ENCODE data around the gene TMEM132E. TPM values are rescaled to one million over a fixed set of nuclear protein-coding genes. Genes with fewer than 3 reads are reported as not detected.
A peak's percentile ranks its signal among the peaks of the same experiment; 100 is the strongest.
"Not testable (repeated sequence)": the region's sequence is repeated elsewhere in the genome, so short reads cannot be mapped to it uniquely, and the experiment has no call there.

TMEM132E gene
- total RNA-seq (2014; rRNA removed; shearing (Covaris generic)), result 1.7 and 2.2 TPM in 2 replicates

GRCh38 chr17:34579017-34579946 lies at the start of gene TMEM132E:
Gene TMEM132E, plus strand, starts transcription at chr17:34579582. Its CDS starts 1,495 bp downstream, at chr17:34581077.
- Histone ChIP-seq H3K27me3 (ENCODE audit: control insufficient read depth, insufficient read depth, low read length) (peaks cover 89% of the 10 kb centered on the region), H3K36me3 (replicated peaks; ENCODE audit: control insufficient read depth, insufficient read depth, low read length) (no peaks in the 10 kb centered on the region), H3K4me3 (ENCODE audit: insufficient read depth, low read depth, low read length) (peak within 1 kb of the TSS; percentile 52)
- DNase-seq, result peak; percentile 88

- DNase-seq, result no peak
- Histone ChIP-seq H3K4me3 (ENCODE audit: insufficient read depth, low read depth, low read length) (no peak overlapping the region), H3K36me3 (replicated peaks; ENCODE audit: control insufficient read depth, insufficient read depth, low read length) (no peaks in the 10 kb centered on the region), H3K27me3 (ENCODE audit: control insufficient read depth, insufficient read depth, low read length) (no peaks in the 10 kb centered on the region; the same call in 1 of the 2 replicates)
Observed at GRCh38 chr17:34530918-34531317, 48.5 kb upstream of the TMEM132E start.

DNA sequence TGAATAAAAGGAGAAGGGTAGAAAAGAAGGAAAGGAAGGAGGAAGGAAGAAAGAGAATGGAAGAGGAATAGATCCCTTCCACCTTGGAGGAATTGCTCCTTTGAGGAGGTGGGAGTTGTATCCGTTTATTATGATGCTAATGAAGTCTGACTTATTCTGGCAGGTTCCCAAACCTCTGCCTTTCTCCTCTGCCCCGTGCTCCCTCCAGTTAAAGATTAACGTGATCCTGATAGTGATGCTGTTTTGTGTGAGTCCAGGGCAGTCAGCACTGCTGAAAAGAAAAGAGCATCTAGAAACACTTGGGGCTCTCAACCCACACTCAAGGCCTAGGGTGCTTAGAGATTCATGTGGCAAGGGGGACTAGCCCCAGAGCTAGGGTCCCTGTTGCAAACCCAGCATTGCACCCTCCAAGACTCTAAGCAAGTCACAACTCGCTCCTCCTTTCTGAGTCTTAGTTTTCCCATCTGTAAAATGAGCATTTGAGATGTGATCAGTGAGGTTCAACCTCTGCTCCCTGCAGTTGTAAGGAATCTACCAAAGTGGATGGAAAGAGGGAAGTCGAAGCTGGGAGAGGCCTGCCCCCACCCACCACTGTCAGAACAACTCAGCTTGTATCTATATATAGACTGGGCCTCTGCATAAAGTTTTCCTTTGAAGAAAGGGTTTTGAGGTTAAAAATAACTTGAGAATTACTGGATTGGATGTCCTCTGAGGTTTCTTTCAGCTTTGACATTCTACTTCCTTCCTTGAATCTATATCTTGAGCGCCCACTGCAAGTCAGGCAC lies 46.9 kb upstream of the TMEM132E start:
- H3K27me3 ChIP-seq (ENCODE audit: control insufficient read depth, insufficient read depth, low read length), result no peaks in the 10 kb centered on the region; the same call in 1 of the 2 replicates
- no peak for DNase-seq
- H3K36me3 ChIP-seq (replicated peaks; ENCODE audit: control insufficient read depth, insufficient read depth, low read length), result no peaks in the 10 kb centered on the region
- no peak overlapping the region for H3K4me3 ChIP-seq (ENCODE audit: insufficient read depth, low read depth, low read length)

GRCh38 chr17:34533806-34534527 lies 45.4 kb upstream of the TMEM132E start:
- DNase-seq, result no peak
- no peak overlapping the region for H3K4me3 ChIP-seq (ENCODE audit: insufficient read depth, low read depth, low read length)
- H3K36me3 ChIP-seq (replicated peaks; ENCODE audit: control insufficient read depth, insufficient read depth, low read length), result no peaks in the 10 kb centered on the region
- no peaks in the 10 kb centered on the region; the same call in 1 of the 2 replicates for H3K27me3 ChIP-seq (ENCODE audit: control insufficient read depth, insufficient read depth, low read length)

DNA sequence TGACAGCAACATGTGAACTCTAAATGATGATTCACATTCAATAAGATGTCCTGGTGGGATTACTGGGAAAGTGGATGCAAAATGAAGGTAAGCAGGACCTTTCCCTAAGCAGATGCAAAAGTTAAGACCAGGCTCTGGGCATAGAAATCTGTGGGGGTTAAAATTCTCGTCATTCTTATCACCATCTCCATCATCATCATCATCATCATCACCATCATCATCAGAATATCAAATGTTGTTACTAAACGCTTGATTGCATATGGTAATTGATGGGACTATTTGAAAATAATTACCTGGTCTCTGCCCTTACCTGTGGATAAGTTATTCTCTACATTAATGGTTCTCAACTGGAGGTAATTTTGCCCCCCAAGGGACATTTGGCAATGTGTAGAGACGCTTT lies 41.9 kb upstream of the TMEM132E start:
- H3K36me3 ChIP-seq (replicated peaks; ENCODE audit: control insufficient read depth, insufficient read depth, low read length), result no peaks in the 10 kb centered on the region
- H3K27me3 ChIP-seq (ENCODE audit: control insufficient read depth, insufficient read depth, low read length), result peaks cover 3% of the 10 kb centered on the region; the same call in 1 of the 2 replicates
- H3K4me3 ChIP-seq (ENCODE audit: insufficient read depth, low read depth, low read length), result no peak overlapping the region
- DNase-seq, result no peak

GRCh38 chr17:34538582-34538981 lies 40.8 kb upstream of the TMEM132E start:
- not testable (repeated sequence) for H3K27me3 ChIP-seq (ENCODE audit: control insufficient read depth, insufficient read depth, low read length); H3K36me3 ChIP-seq (replicated peaks; ENCODE audit: control insufficient read depth, insufficient read depth, low read length); DNase-seq; H3K4me3 ChIP-seq (ENCODE audit: insufficient read depth, low read depth, low read length)

DNA sequence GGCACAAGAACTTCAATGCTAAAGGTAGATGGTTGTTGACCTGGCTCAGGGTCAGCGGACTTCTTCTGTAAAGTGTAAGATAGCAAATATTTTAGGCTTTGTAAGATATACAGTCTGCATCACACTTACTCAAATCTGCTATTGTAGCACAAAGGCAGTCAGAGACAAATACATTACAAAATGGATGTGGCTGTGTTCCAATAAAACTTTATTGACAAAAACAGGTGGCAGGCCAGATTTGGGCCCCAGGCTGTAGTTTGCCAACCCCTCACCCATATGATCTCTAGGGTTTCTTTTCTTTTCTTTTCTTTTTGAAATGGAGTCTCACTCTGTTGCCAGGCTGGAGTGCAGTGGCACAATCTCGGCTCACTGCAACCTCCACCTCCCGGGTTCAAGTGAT lies 39.5 kb upstream of the TMEM132E start:
- peaks cover 4% of the 10 kb centered on the region for H3K27me3 ChIP-seq (ENCODE audit: control insufficient read depth, insufficient read depth, low read length)

DNA sequence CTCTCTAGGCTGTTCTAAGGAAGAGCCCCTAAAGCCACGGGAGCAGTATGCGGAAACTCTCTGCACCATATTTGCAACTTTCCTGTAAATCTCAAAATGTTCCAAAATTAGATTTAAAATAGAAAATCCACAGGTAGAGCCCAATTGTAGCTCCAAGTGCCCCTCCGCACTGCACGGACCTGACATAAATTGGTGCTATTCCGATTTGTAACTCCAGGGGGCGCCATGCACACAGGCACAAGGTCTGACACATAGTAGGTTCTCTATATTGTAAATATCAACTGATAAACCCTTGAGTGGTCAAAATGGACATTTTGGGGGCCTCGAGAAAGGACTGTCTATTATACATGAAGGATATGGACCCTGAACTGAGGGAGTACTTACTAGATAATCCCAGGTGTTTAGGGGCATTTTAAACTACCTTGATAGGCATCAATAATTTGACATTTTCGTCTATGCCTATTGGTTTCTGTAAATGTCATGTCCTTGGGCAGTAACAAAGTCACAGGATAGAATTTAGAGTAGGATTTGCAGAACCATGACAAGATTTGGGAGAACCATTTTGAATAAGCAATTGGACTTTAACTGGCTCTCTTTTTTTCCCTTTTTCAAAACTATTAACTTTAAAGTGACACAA lies 36.6 kb upstream of the TMEM132E start:
- Histone ChIP-seq H3K36me3 (replicated peaks; ENCODE audit: control insufficient read depth, insufficient read depth, low read length) (no peaks in the 10 kb centered on the region), H3K27me3 (ENCODE audit: control insufficient read depth, insufficient read depth, low read length) (peaks cover 4% of the 10 kb centered on the region), H3K4me3 (ENCODE audit: insufficient read depth, low read depth, low read length) (no peak overlapping the region)
- peak; percentile 56 for DNase-seq

More for the DNA sequence above, 39.5 kb upstream of the TMEM132E start:
- H3K4me3 ChIP-seq (ENCODE audit: insufficient read depth, low read depth, low read length), result no peak overlapping the region
- no peak for DNase-seq
- H3K36me3 ChIP-seq (replicated peaks; ENCODE audit: control insufficient read depth, insufficient read depth, low read length), result no peaks in the 10 kb centered on the region

DNA sequence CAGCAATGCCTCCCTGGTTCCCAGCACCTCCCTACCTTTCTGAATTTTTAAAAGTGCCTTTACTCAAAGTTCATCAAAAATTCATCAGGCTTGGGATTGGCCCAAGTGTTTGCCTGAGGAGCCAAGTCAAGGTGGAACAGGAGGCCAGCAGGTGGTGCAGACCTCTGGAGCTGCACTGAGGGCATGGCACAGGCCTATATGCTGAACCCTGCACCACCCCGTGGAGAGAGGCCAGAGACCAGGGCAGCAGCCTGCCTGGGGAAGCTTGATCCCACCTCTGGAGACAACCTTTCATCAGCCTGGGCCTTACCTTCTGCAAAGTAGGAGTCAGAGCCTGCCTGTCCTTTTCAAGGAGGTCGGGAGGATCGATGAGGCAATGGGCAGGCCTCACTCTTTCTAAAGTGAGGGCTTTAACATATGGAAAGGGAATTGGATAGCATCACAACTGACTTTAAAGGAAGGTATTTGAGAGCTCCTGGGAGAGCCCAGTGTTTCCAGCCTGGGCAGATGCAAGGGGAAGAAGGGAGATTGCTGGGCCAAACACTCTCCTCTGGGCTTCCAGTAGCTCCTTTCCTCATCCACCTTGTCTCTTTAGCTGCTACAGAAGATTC lies 31.8 kb upstream of the TMEM132E start:
- H3K4me3 ChIP-seq (ENCODE audit: insufficient read depth, low read depth, low read length), result no peak overlapping the region
- no peaks in the 10 kb centered on the region for H3K36me3 ChIP-seq (replicated peaks; ENCODE audit: control insufficient read depth, insufficient read depth, low read length)
- DNase-seq, result no peak
- peaks cover 2% of the 10 kb centered on the region for H3K27me3 ChIP-seq (ENCODE audit: control insufficient read depth, insufficient read depth, low read length)

GRCh38 chr17:34549966-34550365 lies 29.4 kb upstream of the TMEM132E start:
- Histone ChIP-seq H3K36me3 (replicated peaks; ENCODE audit: control insufficient read depth, insufficient read depth, low read length) (no peaks in the 10 kb centered on the region), H3K27me3 (ENCODE audit: control insufficient read depth, insufficient read depth, low read length) (no peaks in the 10 kb centered on the region; the same call in 1 of the 2 replicates), H3K4me3 (ENCODE audit: insufficient read depth, low read depth, low read length) (no peak overlapping the region)
- no peak for DNase-seq

DNA sequence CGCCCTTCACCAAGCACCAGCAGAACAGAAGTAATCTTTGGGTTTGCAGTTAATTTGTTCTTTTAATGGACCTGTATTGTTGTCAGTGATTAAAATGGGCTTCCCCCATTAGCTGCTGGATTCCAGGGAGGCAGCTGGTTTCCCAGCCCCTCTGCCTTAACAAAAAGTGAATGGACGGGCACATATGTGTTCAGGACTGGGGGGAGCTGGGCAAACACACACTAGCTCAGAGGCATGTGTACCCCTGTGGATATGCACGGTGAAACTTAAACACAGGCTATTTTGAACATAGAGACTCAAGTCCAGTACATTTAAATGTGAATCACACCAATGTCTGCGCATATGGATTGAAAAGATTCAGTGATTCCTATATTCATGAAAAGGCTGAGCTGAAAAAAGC lies 25.5 kb upstream of the TMEM132E start:
- Histone ChIP-seq H3K4me3 (ENCODE audit: insufficient read depth, low read depth, low read length) (no peak overlapping the region), H3K36me3 (replicated peaks; ENCODE audit: control insufficient read depth, insufficient read depth, low read length) (no peaks in the 10 kb centered on the region), H3K27me3 (ENCODE audit: control insufficient read depth, insufficient read depth, low read length) (no peaks in the 10 kb centered on the region)
- no peak for DNase-seq

DNA sequence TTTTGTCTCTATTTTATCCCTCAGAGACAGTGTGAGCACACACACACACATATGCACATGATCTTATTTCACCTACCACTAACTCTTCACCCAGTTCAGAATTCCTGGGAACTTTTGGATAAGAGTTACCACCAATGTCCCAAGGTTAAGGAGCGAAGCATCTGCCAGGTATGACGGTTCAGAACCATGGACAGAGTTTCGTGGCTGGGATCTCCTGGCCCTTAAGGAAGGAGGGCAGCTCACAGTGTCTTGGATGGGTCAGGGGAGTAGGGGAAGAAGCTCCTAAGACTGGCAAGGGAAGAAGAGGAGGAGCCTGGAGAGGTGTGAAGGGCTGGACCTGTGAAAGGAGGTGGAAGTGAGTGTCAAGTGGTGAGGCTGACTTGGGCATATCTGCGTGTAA lies 23.0 kb upstream of the TMEM132E start:
- Histone ChIP-seq H3K36me3 (replicated peaks; ENCODE audit: control insufficient read depth, insufficient read depth, low read length) (no peaks in the 10 kb centered on the region), H3K27me3 (ENCODE audit: control insufficient read depth, insufficient read depth, low read length) (no peaks in the 10 kb centered on the region), H3K4me3 (ENCODE audit: insufficient read depth, low read depth, low read length) (no peak overlapping the region)
- peak; percentile 79 for DNase-seq

DNA sequence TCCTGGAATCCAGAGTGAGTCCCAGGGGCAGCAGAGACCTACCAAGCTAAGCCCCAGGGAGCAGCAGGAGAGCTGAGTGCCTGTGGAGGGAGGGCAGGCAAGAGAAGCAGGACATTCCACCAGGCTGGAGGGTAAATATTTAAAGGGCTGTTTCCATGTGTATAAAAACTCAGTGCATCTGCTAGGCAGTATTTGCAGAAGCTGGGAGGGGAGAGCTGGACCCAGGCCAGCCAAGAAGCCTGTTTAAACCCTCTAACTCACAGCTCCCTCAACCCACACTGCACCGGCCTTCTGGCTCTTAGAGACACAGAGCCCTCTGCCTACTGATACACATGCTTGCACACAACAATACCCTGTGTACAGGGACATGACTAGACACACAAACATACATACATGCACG lies 22.5 kb upstream of the TMEM132E start:
- H3K36me3 ChIP-seq (replicated peaks; ENCODE audit: control insufficient read depth, insufficient read depth, low read length), result no peaks in the 10 kb centered on the region
- H3K4me3 ChIP-seq (ENCODE audit: insufficient read depth, low read depth, low read length), result no peak overlapping the region
- no peak for DNase-seq
- no peaks in the 10 kb centered on the region; the same call in 1 of the 2 replicates for H3K27me3 ChIP-seq (ENCODE audit: control insufficient read depth, insufficient read depth, low read length)
